Epidermal melanocyte (primary cell): ENCODE data around the gene ENC1.

ENCODE experiments used
- DNase-seq: peaks from one replicate; pipeline ENCODE4 v3.0.0; 2011; ENCODE audit warnings: low spot score; ENCODE audit not compliant: insufficient read length

ENC1 gene

GRCh38 chr5:74633695-74634094 lies 6.8 kb downstream of the ENC1 start:
- no peak for DNase-seq

DNA sequence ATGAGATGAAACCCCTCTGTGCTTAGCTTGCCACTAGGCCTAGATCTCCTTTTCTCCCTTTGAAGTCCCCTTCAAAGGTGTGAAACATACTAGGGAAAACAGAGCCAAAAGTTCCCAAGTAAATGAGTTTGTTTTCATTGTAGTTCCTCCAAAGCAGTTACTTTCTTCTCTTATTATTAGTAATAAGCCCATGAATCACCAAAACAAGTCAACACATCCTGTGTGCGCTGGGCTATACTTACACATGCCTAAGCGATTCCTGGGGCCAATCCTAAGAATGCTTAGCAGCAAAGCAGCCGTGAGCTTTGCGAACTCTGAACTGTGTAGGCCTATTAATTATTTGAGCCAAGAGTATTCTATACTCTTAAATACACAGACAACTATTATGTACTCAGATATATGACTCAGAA lies 7.6 kb downstream of the ENC1 start:
- DNase-seq: no peak

GRCh38 chr5:74631081-74631953 lies 9.2 kb downstream of the ENC1 start:
- no peak for DNase-seq

- DNase-seq: no peak
Measured at GRCh38 chr5:74630453-74631066, 10.0 kb downstream of the ENC1 start.

- no peak for DNase-seq
Measured at GRCh38 chr5:74629326-74629725, 11.2 kb downstream of the ENC1 start.

- no peak for DNase-seq
Measured at GRCh38 chr5:74628359-74628758, 12.2 kb downstream of the ENC1 start.

DNA sequence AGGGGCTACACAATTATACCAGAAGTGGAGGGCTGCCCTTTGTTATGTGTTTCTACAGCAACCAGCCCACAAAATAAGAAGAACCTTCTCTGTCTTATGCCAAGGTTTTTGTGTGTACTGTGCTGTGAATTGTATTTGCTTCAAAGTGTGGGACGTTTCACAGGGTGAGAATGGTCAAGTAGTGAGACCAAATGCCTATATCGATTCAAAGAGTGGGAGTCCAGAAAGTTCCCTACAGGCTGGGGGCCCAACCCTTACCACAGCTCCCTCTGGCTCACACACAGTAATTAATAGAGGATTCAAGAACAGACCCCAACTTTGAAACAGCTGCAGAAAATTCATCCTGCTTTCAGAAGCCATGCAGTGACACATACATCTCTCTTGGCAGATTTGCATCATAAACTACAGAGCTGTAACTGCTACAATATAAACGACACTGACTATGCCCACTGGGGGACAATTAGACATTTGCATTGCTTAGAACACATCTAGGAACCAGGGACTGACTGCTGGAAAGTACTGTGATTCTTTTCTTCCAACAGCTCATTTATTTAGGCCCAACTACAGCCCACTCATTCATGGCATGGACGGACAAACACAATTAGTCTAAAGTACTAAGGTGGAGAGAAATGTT lies 12.8 kb downstream of the ENC1 start:
- no peak for DNase-seq

GRCh38 chr5:74626386-74627222 lies 13.9 kb downstream of the ENC1 start:
- no peak for DNase-seq

GRCh38 chr5:74625742-74626241 lies 14.7 kb downstream of the ENC1 start:
- no peak for DNase-seq

DNA sequence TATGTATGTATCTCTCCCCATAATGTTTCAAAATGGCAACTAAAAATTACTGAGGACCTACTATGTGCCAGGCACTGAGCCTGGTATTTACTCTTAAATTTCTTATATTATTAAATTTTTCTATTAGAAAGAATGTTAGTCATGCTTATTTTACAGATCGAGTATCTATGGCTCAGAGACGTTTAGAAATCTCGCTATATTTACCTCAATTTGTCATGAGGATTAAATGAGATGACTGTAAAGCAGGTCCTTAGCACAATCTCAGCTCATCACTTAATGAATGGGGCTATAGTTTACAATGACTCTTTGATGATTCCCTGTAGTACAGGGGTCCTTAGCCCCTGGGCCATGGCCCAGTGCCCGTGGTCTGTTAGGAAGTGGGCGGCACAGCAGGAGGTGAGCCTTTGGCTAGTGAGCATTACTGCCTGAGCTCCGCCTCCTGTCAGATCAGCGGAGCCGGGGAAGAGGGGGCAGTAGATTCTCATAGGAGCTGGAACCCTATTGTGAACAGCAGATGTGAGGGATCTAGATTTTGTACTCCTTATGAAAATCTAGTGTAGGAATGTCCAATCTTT lies 15.5 kb downstream of the ENC1 start:
- no peak for DNase-seq

- no peak for DNase-seq
Measured at GRCh38 chr5:74624501-74624900, 16.0 kb downstream of the ENC1 start.

GRCh38 chr5:74623748-74624408 lies 16.6 kb downstream of the ENC1 start:
- DNase-seq: no peak

GRCh38 chr5:74623006-74623611 lies 17.4 kb downstream of the ENC1 start:
- no peak for DNase-seq

- no peak for DNase-seq
Measured at GRCh38 chr5:74622122-74622521, 18.4 kb downstream of the ENC1 start.

DNA sequence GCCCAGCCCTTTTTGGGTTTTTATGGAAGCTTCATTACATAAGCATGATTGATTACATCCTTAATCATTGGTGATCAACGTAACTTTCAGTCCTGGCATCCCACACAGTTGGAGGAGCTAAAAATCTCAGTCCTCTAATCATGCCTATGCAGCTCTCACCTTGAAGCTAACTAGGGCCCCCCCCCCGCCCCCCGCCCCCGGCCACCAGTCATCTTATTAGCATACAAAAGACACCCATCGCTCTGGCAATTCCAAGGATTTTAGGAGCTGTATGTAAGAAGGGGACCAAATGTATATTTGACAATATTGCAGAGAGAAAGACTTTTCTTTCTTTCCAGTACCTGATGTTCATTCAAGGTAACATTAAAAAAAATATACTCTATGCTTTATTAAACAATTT lies 19.0 kb downstream of the ENC1 start:
- DNase-seq: no peak

DNA sequence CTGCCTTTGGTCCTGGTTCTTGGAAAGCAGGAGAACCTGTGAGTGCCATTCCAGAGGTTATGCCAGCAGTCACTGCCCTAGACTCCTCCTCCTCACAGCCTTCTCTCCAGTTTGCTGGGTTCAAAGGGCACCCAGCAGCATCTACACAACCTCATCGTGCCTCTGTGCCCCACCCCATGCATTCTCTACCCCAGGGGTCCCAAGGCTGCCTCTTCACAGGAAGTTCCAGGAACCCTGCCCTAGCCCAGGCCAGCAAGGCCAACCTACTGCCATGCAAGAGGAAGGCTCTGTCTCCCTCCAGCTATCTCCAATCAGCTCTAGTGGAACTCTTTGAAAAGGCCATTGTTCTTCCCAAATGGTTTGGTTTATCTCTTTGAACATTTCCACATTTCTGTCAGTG lies 21.2 kb downstream of the ENC1 start:
- no peak for DNase-seq

DNA sequence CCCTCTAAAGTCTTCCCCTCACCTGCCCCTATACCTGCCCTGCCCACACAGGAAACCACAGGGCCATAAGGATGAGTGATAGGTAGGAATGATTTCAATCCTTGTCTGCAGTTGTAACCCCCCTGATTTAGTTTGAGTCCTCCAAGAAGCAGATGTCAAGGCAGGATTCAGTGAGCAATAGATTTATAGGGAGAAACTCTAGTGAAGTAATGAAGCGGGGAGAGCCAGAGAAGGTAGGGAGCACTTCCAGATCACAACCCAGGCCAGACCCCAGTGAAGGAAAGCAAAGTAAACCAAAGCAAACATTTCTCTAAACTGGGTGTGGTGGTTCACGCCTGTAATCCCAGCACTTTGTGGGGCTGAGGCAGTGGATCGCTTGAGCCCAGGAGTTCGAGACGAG lies 22.4 kb downstream of the ENC1 start:
- DNase-seq: no peak

GRCh38 chr5:74617202-74617601 lies 23.3 kb downstream of the ENC1 start:
- DNase-seq: no peak

DNA sequence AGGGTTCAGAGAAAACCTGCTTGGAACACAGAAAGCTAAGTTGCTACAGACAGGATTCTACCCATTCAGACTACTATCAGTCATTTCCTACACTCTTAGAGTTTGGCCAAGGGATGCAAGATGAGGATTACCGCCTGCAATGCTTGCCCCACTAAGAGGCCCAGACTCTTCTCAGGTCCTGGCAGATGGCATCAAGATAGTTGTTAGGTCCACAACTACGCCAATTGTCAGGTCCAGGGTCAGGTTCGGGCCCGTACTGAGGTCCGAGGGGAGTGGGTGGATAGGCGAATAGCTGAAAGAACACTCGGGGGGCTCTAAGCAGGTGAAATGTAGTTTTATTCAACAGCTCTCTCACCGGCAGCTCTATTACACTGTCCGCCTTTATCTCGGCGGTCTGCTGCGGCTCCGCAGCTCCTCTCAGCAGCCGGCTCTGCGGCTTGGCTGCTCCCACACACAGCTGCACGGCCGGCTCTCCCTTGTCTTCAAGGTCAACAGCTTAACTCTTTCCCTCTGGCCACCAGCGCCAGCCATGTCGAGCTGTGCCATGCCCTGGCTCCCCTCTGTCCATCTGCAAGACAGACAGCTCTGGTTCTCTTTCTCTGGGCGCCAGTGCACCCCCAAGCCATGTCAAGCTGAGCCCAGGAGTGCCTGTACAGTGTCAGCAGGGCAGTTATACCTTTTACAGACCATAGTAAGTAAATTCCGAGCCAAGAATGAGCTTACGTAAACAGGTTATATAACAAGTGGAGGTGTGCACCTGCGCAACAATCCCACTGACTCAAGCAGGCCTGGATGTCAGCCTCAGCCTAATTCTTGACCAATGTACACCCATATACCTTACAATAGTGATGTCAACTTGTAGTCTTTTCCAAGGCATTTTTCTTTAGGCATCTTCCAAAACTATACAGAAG lies 24.0 kb downstream of the ENC1 start:
- DNase-seq: no peak
